Left lung (tissue), 10 donors: ENCODE results near the gene ZNF205. TPM values are rescaled to one million over a fixed set of nuclear protein-coding genes. Genes with fewer than 3 reads are reported as not detected.
"Not testable (repeated sequence)": the region's sequence is repeated elsewhere in the genome, so short reads cannot be mapped to it uniquely, and the experiment has no call there.

Source experiments
- ATAC-seq: fragments of 200-7000 bp; cut with Tn5 transposase; one replicate; pipeline ENCODE4 v1.9.1; 2020; ENCODE audit warnings: moderate library complexity
- DNase-seq, 4 donors: peaks; one replicate each; pipeline ENCODE4 v3.0.0-alpha.2; 2013 to 2020
- H3K27ac ChIP-seq, 2 donors: fragments of 200-600 bp; sonication (generic) in 1 of 2; one replicate each; pipeline versions ENCODE4 v1.5.0 to v1.8.0; 2020 to 2021
- H3K27me3 ChIP-seq, 2 donors: fragments of 200-600 bp; sonication (generic) in 1 of 2; one replicate each; pipeline versions ENCODE4 v1.5.0 to v1.8.0; 2020 to 2021
- H3K36me3 ChIP-seq, 2 donors: fragments of 200-600 bp; sonication (generic) in 1 of 2; one replicate each; pipeline versions ENCODE4 v1.5.0 to v1.8.0; 2020 to 2021
- H3K4me1 ChIP-seq, 2 donors: fragments of 200-600 bp; one replicate each; pipeline ENCODE4 v1.8.0; 2021
- H3K4me3 ChIP-seq, 2 donors: fragments of 200-600 bp; sonication (generic) in 1 of 2; one replicate each; pipeline versions ENCODE4 v1.5.0 to v1.8.0; 2020 to 2021; ENCODE audit warnings: mild to moderate bottlenecking in 1 of 2
- H3K9me3 ChIP-seq, 2 donors: fragments of 200-600 bp; sonication (generic) in 1 of 2; one replicate each; pipeline versions ENCODE4 v1.5.0 to v1.8.0; 2020 to 2021
- intact Hi-C, 2 donors: fragments of 100-400 bp; cut with DNase I; formaldehyde crosslinking; loops; one replicate each; pipeline versions ENCODE4 v1.11.2 to v1.14.2; 2022
- polyA plus RNA-seq, 6 donors: library from polyadenylated mRNA; unstranded; fragments of 120-200 nt; gene quantifications; one replicate each; pipeline ENCODE4 v1.2.1, GENCODE V29; 2013; ENCODE audit not compliant: insufficient read length in 6 of 6
- total RNA-seq, 2 donors: library from RNA; stranded (reverse); fragmentation: NEBNext Ultra II Directional; extraction: Animal tissue kit (Norgen Biotek cat#: 25700); gene quantifications; one replicate each; pipeline ENCODE4 v1.2.1, GENCODE V29; 2021
- TF ChIP-seq, protein P1 (sequence below), 2 donors: fragments of 200-600 bp; sonication (generic) in 1 of 2; IDR thresholded peaks; one replicate each; pipeline versions ENCODE4 v1.5.0 to v1.8.0; 2021; ENCODE audit warnings: antibody characterized with exemption in 2 of 2
- donor health status: DM: no; HTN: yes; CAD: no.
- donor health status: DM: no; HTN: no; CAD: no.

The ZNF205 gene
- total and polyA plus RNA-seq, 8 donors: 9.7 to 17.6 (median 15.7) TPM

DNA sequence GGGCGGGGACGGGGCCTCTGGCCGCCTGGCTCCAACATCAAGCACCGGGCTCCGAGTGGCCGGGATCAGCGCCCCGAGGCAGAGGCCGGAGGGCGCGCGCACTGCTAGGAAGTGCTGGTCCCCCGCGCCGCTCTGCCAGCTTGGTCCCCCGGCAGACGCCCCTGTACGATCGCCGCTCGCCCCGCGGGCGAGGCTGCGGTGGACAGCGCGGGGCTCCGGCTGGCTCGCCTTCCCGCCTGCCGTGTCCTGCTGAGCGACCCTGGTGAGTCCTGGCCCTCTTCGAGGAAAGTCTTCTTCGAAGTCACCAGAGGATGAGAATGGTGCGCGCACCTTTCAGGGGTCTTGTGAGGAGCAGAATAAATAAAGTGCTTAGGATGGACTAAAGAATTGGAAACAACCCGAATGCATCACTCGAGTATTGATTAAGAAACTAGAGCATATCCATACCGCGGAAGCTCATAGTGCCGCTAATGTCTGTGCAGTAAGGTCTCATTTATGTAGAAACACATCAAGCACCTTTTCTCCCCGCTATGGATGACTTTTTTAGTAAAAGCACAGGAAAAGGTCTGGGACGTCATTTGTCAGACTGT is 22.8 kb downstream of the ZNF205 start:
- TF ChIP-seq, protein P1, sequence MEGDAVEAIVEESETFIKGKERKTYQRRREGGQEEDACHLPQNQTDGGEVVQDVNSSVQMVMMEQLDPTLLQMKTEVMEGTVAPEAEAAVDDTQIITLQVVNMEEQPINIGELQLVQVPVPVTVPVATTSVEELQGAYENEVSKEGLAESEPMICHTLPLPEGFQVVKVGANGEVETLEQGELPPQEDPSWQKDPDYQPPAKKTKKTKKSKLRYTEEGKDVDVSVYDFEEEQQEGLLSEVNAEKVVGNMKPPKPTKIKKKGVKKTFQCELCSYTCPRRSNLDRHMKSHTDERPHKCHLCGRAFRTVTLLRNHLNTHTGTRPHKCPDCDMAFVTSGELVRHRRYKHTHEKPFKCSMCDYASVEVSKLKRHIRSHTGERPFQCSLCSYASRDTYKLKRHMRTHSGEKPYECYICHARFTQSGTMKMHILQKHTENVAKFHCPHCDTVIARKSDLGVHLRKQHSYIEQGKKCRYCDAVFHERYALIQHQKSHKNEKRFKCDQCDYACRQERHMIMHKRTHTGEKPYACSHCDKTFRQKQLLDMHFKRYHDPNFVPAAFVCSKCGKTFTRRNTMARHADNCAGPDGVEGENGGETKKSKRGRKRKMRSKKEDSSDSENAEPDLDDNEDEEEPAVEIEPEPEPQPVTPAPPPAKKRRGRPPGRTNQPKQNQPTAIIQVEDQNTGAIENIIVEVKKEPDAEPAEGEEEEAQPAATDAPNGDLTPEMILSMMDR (IDR thresholded peaks at IDR 0.05): no peak
- peak overlapping the region; percentile 93 to 95 for H3K27ac ChIP-seq
- no peaks in the 10 kb centered on the region for H3K27me3 ChIP-seq
- H3K4me3 ChIP-seq: peak overlapping the region; percentile 97 to 99
- intact Hi-C loops: no loop called here
- H3K4me1 ChIP-seq: peaks cover 14 to 39% of the 10 kb centered on the region in 2 donors
- no peak for DNase-seq
- H3K9me3 ChIP-seq: no peaks in the 10 kb centered on the region
- H3K36me3 ChIP-seq: peaks cover 0 to 45% of the 10 kb centered on the region in 2 donors
- no peak for ATAC-seq

DNA sequence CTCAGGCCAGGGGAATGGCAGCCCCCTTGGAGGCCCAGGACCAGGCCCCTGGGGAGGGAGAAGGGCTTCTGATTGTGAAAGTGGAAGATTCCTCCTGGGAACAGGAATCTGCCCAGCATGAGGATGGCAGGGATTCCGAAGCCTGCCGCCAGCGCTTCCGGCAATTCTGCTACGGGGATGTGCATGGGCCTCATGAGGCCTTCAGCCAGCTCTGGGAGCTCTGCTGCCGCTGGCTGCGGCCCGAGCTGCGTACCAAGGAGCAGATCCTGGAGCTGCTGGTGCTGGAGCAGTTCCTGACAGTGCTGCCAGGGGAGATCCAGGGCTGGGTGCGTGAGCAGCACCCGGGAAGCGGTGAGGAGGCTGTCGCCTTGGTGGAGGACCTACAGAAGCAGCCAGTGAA is 24.9 kb downstream of the ZNF205 start:
- peak in 1 of 4 donors; percentile 64 for DNase-seq
- ATAC-seq: no peak
- intact Hi-C loops: no loop called here

GRCh38 chr16:3138342-3138741 is 26.0 kb downstream of the ZNF205 start:
- ATAC-seq (no peak), DNase-seq (peak in 1 of 4 donors; percentile 76)
- TF ChIP-seq, protein P1 (IDR thresholded peaks at IDR 0.05): no peak
- no peaks in the 10 kb centered on the region for H3K9me3 ChIP-seq
- peaks cover 7 to 20% of the 10 kb centered on the region in 2 donors for H3K4me1 ChIP-seq
- intact Hi-C loops: no loop called here
- H3K27me3 ChIP-seq: no peaks in the 10 kb centered on the region
- H3K27ac ChIP-seq: no peak overlapping the region
- H3K36me3 ChIP-seq: peaks cover 0 to 60% of the 10 kb centered on the region in 2 donors
- H3K4me3 ChIP-seq: no peak overlapping the region

More for the DNA sequence above, 24.9 kb downstream of the ZNF205 start:
- peaks cover 0 to 52% of the 10 kb centered on the region in 2 donors for H3K36me3 ChIP-seq
- no peaks in the 10 kb centered on the region for H3K27me3 ChIP-seq
- TF ChIP-seq, protein P1 (IDR thresholded peaks at IDR 0.05): no peak
- no peaks in the 10 kb centered on the region for H3K9me3 ChIP-seq
- peaks cover 14 to 30% of the 10 kb centered on the region in 2 donors for H3K4me1 ChIP-seq
- no peak overlapping the region for H3K27ac ChIP-seq
- no peak overlapping the region for H3K4me3 ChIP-seq

DNA sequence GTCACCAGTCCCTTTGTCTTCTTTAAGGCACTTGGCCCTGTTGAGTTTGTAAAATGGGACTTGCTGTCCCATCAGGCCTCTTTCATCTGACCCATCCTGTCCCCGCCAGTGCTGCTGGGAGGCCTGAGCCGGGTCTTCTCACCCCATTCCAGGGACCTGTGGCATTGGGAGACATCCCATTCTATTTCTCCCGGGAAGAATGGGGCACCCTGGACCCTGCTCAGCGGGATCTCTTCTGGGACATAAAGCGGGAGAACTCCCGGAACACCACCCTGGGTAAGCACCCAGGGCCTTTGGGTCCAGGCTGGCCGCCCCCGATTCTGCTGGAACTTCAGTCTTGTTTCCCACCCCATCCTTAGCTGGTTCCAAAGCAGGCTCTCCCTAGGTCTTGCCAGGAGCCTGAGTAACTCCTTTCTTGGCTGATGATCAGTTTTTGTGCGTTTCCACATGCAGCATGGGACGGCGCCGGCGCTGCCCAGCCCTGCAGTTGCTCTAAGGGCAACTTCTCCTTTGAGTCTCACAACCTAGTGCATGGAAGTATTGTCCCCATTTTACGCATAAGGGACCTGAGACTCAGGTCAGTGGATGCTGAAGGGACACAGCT is 26.5 kb downstream of the ZNF205 start:
- H3K27ac ChIP-seq: no peak overlapping the region
- H3K4me1 ChIP-seq: peaks cover 6 to 14% of the 10 kb centered on the region in 2 donors
- ATAC-seq (no peak), DNase-seq (peak in 1 of 4 donors; percentile 58)
- intact Hi-C loops: no loop called here
- TF ChIP-seq, protein P1 (IDR thresholded peaks at IDR 0.05): no peak
- no peak overlapping the region for H3K4me3 ChIP-seq
- no peaks in the 10 kb centered on the region for H3K9me3 ChIP-seq
- H3K36me3 ChIP-seq: peaks cover 0 to 60% of the 10 kb centered on the region in 2 donors
- H3K27me3 ChIP-seq: no peaks in the 10 kb centered on the region

DNA sequence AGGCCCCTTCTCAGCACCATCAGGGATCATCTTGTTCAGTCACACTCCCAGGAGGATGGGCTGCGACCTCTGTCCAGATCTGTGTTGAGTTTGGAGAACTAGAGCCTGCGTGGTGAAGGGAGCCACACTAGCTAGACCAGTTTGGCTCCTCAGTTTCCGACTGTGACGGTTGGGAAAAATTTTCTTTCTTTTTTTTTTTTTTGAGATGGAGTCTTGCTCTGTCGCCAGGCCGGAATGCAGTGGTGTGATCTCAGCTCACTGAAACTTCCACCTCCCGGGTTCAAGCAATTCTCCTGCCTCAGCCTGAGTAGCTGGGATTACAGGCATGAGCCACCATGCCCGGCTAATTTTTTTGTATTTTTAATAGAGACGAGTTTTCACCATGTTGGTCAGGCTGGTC is 27.2 kb downstream of the ZNF205 start:
- H3K27ac ChIP-seq, H3K9me3 ChIP-seq, DNase-seq, H3K27me3 ChIP-seq, intact Hi-C loops, ATAC-seq, H3K4me3 ChIP-seq: not testable (repeated sequence)
- peaks cover 0 to 60% of the 10 kb centered on the region in 2 donors for H3K36me3 ChIP-seq
- peaks cover 6 to 13% of the 10 kb centered on the region in 2 donors for H3K4me1 ChIP-seq
